Rectal smooth muscle tissue (tissue), 1 donor: ENCODE data around the gene ACBD4.

ENCODE experiments used
- H3K27ac ChIP-seq: one replicate; pipeline ENCODE4 v1.7.0; 2013; ENCODE audit warnings: low read depth, low read length, inconsistent platforms
- H3K27me3 ChIP-seq: one replicate; pipeline ENCODE4 v1.7.0; 2013; ENCODE audit warnings: low read length; ENCODE audit not compliant: control insufficient read depth, insufficient read depth
- H3K36me3 ChIP-seq: one replicate; pipeline ENCODE4 v1.7.0; 2013; ENCODE audit warnings: low read length; ENCODE audit not compliant: control insufficient read depth, insufficient read depth
- H3K4me1 ChIP-seq: one replicate; pipeline ENCODE4 v1.7.0; 2013; ENCODE audit warnings: low read length; ENCODE audit not compliant: control insufficient read depth, insufficient read depth
- H3K4me3 ChIP-seq: one replicate; pipeline ENCODE4 v1.7.0; 2013; ENCODE audit warnings: low read length
- H3K9ac ChIP-seq: one replicate; pipeline ENCODE4 v1.7.0; 2013; ENCODE audit warnings: low read length

The ACBD4 gene

GRCh38 chr17:45147581-45148182, 12.2 kb downstream of the ACBD4 start:
- H3K4me1 ChIP-seq: peaks cover 21% of the 10 kb centered on the region
- no peaks in the 10 kb centered on the region for H3K36me3 ChIP-seq
- peak overlapping the region; percentile 98 for H3K27ac ChIP-seq
- no peaks in the 10 kb centered on the region for H3K27me3 ChIP-seq
- H3K4me3 ChIP-seq: peak overlapping the region; percentile 91
- peak overlapping the region; percentile 95 for H3K9ac ChIP-seq

GRCh38 chr17:45148183-45149036, 12.9 kb downstream of the ACBD4 start, which contains the start of gene HEXIM1:
Gene HEXIM1 (plus strand): TSS chr17:45148475. CDS start chr17:45149191, 716 bp downstream.
- Histone ChIP-seq H3K4me1 (peaks cover 20% of the 10 kb centered on the region), H3K27me3 (no peaks in the 10 kb centered on the region), H3K9ac (peak within 1 kb of the TSS; percentile 95), H3K4me3 (peak within 1 kb of the TSS; percentile 96), H3K36me3 (no peaks in the 10 kb centered on the region), H3K27ac (peak within 1 kb of the TSS; percentile 98)

DNA sequence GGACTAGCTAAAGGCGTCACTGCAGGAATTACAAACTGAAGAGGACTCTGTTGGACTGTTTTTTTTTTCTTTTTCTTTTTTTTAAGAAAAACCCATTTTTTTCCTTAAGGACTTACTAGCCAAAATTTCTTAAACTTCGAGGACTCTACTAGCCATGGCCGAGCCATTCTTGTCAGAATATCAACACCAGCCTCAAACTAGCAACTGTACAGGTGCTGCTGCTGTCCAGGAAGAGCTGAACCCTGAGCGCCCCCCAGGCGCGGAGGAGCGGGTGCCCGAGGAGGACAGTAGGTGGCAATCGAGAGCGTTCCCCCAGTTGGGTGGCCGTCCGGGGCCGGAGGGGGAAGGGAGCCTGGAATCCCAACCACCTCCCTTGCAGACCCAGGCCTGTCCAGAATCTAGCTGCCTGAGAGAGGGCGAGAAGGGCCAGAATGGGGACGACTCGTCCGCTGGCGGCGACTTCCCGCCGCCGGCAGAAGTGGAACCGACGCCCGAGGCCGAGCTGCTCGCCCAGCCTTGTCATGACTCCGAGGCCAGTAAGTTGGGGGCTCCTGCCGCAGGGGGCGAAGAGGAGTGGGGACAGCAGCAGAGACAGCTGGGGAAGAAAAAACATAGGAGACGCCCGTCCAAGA, 13.7 kb downstream of the ACBD4 start:
- Histone ChIP-seq H3K27ac (peak overlapping the region; percentile 98), H3K9ac (peak overlapping the region; percentile 81), H3K36me3 (no peaks in the 10 kb centered on the region), H3K4me1 (peaks cover 17% of the 10 kb centered on the region), H3K4me3 (peak overlapping the region; percentile 96), H3K27me3 (no peaks in the 10 kb centered on the region)

- Histone ChIP-seq H3K4me1 (peaks cover 13% of the 10 kb centered on the region), H3K36me3 (no peaks in the 10 kb centered on the region), H3K4me3 (peak overlapping the region; percentile 96), H3K27ac (peak overlapping the region; percentile 98), H3K27me3 (no peaks in the 10 kb centered on the region), H3K9ac (peak overlapping the region; percentile 81)
These were observed 14.5 kb downstream of the ACBD4 start for GRCh38 chr17:45149669-45150664.

- Histone ChIP-seq H3K27me3 (no peaks in the 10 kb centered on the region), H3K27ac (peak overlapping the region; percentile 66), H3K9ac (no peak overlapping the region), H3K4me3 (peak overlapping the region; percentile 96), H3K4me1 (peaks cover 16% of the 10 kb centered on the region), H3K36me3 (no peaks in the 10 kb centered on the region)
These were observed 15.7 kb downstream of the ACBD4 start for GRCh38 chr17:45150911-45151809.

DNA sequence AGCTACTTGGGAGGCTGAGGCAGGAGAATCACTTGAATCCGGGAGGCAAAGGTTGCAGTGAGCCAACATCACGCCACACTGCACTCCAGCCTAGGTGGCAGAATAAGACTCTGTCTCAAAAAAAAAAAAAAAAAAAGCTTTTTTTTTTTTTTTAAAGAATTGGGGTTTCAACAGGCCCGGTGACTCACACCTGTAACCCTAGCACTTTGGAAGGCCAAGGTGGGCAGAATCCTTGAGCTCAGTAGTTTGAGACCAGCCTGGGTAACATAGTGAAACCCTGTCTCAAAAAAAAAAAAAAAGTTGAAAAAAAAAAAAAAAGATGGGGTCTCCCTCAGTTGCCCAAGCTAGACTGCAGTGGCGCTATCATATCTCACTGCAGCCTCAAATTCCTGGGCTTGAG, 19.5 kb downstream of the ACBD4 start:
- Histone ChIP-seq H3K4me1 (peaks cover 26% of the 10 kb centered on the region), H3K27me3 (no peaks in the 10 kb centered on the region), H3K27ac (no peak overlapping the region), H3K4me3 (no peak overlapping the region), H3K9ac (no peak overlapping the region), H3K36me3 (no peaks in the 10 kb centered on the region)

DNA sequence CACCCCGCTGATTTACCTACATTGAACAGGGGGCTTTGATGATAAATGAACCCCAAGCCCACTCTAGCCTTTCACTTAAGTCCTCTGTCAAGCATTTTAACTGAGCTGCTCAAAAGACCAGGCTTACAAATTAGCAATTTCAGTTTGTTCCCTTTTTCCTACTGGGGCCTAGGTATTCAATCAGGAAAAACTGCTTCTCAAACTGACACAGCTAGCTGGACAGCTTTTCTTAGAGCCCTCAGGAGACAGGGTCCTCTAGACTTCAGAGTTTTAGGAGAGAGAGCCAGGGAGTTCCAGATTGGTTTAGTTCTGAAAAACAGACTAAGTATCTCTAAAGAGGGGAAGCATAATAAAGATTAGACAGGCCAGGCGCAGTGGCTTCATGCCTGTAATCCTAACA, 20.0 kb downstream of the ACBD4 start:
- no peaks in the 10 kb centered on the region for H3K36me3 ChIP-seq
- peak overlapping the region; percentile 40 for H3K27ac ChIP-seq
- no peaks in the 10 kb centered on the region for H3K27me3 ChIP-seq
- no peak overlapping the region for H3K9ac ChIP-seq
- H3K4me1 ChIP-seq: peaks cover 27% of the 10 kb centered on the region
- no peak overlapping the region for H3K4me3 ChIP-seq

- H3K4me1 ChIP-seq: peaks cover 25% of the 10 kb centered on the region
- no peak overlapping the region for H3K4me3 ChIP-seq
- H3K9ac ChIP-seq: no peak overlapping the region
- no peaks in the 10 kb centered on the region for H3K36me3 ChIP-seq
- H3K27ac ChIP-seq: no peak overlapping the region
- H3K27me3 ChIP-seq: no peaks in the 10 kb centered on the region
These were observed 20.8 kb downstream of the ACBD4 start for GRCh38 chr17:45156242-45156641.

GRCh38 chr17:45160447-45161287, 25.2 kb downstream of the ACBD4 start:
- Histone ChIP-seq H3K36me3 (no peaks in the 10 kb centered on the region), H3K27me3 (no peaks in the 10 kb centered on the region), H3K4me3 (peak overlapping the region; percentile 93), H3K4me1 (peaks cover 19% of the 10 kb centered on the region), H3K9ac (peak overlapping the region; percentile 99), H3K27ac (peak overlapping the region; percentile 99)

DNA sequence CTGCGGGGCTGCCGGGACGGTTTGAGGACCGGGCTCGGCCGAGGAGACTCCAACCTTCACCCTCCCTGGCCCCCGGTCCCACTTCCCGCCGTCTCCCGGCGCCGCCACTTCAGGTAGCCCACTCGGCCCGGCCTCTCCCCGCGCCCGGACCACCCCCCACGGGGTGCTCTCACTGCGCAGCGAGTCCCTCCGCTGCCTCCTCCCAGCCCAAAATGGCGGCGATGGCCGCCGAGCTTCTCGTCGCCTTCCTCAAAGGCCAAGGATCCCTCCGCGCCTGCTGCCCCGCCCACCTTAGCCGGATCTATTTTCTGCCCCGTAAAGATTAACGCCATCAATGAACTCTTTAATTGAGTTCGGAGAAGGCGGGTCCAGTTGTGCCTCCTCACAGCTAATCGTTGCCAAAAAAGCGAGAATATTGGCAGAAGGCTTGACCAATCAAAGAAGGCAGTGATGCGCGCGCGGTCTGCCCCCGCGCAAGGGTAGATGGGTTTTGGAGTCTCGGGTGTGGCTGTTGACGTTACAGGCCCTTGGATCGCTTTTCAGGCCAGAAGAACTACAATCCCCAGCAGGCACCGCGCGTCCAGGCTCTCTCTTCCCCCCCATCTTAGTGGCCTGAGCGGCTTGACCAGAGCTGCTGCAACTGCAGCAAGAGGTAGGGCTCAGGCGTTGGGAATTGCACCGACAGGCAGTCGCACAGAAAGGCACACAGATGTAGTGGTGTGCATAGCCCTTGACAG, 26.0 kb downstream of the ACBD4 start, which contains the start of gene HEXIM2:
Gene HEXIM2 (plus strand): TSS at position 588 of the 737 bp plus-strand sequence. CDS start 919 bp downstream, outside the sequence.
- peak within 1 kb of the TSS; percentile 99 for H3K27ac ChIP-seq
- no peaks in the 10 kb centered on the region for H3K27me3 ChIP-seq
- peak within 1 kb of the TSS; percentile 93 for H3K4me3 ChIP-seq
- peaks cover 19% of the 10 kb centered on the region for H3K4me1 ChIP-seq
- H3K36me3 ChIP-seq: no peaks in the 10 kb centered on the region
- H3K9ac ChIP-seq: peak within 1 kb of the TSS; percentile 99
